ENCODE data around the gene LIPC. TPM values are rescaled to one million over a fixed set of nuclear protein-coding genes. Genes with fewer than 3 reads are reported as not detected.

The LIPC gene
- total RNA-seq, 1 donor from 2014 or later, result not detected

DNA sequence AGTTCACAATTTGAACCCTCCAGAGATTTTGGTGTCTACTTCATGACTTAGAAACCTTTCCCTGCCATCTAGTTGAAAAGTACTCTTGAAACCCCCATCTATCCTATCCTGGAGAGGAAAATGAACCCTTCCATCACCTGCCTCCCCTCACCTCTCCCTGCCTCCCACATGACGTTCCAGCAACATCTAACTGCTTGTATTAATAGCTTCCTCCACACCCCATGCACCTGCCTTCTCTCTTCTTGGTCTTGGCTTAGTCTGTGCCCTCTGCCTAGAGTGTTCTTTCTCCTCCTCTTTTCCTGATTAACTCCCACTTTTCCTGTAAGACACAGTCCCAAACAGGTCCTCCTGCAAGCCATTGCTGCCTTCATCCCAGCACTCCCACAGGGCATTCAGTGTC, 107.8 kb downstream of the LIPC start:
- Mint-ChIP-seq H3K4me1 (ENCODE audit: unreplicated experiment) (no peaks in the 10 kb centered on the region), H3K27ac (ENCODE audit: unreplicated experiment) (no peak overlapping the region), H3K9me3 (ENCODE audit: unreplicated experiment) (no peaks in the 10 kb centered on the region)

DNA sequence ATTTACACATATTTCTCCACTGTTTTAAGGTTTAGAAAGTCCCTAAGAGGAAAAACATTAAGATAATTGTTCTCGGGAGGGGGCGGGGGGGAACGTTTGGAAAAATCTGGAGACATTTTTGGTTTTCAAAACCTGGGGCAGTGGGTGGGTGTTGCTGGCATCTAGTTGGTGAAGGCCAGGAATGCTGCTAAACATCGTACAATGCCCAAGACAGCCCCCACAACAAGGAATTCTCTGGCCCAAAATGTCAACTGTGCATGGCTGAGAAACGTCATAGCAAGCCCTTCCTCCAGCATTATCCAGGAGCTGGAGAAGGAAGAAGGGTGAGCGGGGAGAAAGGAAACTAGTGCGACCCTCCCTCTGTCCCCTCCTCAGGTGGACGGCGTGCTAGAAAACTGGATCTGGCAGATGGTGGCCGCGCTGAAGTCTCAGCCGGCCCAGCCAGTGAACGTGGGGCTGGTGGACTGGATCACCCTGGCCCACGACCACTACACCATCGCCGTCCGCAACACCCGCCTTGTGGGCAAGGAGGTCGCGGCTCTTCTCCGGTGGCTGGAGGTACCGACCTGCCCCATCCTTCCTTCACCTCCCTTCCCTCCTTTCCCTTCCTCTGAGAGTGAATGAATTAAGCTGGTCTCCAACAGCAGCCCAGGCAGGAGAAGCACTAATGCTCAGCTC, 109.8 kb downstream of the LIPC start:
- Mint-ChIP-seq H3K4me1 (ENCODE audit: unreplicated experiment) (no peaks in the 10 kb centered on the region), H3K27ac (ENCODE audit: unreplicated experiment) (no peak overlapping the region), H3K27me3 (ENCODE audit: unreplicated experiment) (peaks cover 4% of the 10 kb centered on the region), H3K9me3 (ENCODE audit: unreplicated experiment) (no peaks in the 10 kb centered on the region), H3K4me3 (ENCODE audit: unreplicated experiment) (no peak overlapping the region), H3K36me3 (ENCODE audit: low read depth, unreplicated experiment) (no peaks in the 10 kb centered on the region)
- TF ChIP-seq, protein P1, sequence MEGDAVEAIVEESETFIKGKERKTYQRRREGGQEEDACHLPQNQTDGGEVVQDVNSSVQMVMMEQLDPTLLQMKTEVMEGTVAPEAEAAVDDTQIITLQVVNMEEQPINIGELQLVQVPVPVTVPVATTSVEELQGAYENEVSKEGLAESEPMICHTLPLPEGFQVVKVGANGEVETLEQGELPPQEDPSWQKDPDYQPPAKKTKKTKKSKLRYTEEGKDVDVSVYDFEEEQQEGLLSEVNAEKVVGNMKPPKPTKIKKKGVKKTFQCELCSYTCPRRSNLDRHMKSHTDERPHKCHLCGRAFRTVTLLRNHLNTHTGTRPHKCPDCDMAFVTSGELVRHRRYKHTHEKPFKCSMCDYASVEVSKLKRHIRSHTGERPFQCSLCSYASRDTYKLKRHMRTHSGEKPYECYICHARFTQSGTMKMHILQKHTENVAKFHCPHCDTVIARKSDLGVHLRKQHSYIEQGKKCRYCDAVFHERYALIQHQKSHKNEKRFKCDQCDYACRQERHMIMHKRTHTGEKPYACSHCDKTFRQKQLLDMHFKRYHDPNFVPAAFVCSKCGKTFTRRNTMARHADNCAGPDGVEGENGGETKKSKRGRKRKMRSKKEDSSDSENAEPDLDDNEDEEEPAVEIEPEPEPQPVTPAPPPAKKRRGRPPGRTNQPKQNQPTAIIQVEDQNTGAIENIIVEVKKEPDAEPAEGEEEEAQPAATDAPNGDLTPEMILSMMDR (IDR thresholded peaks at IDR 0.05; ENCODE audit: unreplicated experiment), result no peak
- no peak for DNase-seq (ENCODE audit: low spot score)

More for the DNA sequence above, 107.8 kb downstream of the LIPC start:
- Mint-ChIP-seq H3K36me3 (ENCODE audit: low read depth, unreplicated experiment) (no peaks in the 10 kb centered on the region), H3K4me3 (ENCODE audit: unreplicated experiment) (no peak overlapping the region), H3K27me3 (ENCODE audit: unreplicated experiment) (peaks cover 6% of the 10 kb centered on the region)
- TF ChIP-seq, protein P1 (IDR thresholded peaks at IDR 0.05; ENCODE audit: unreplicated experiment), result no peak
- DNase-seq (ENCODE audit: low spot score), result no peak

DNA sequence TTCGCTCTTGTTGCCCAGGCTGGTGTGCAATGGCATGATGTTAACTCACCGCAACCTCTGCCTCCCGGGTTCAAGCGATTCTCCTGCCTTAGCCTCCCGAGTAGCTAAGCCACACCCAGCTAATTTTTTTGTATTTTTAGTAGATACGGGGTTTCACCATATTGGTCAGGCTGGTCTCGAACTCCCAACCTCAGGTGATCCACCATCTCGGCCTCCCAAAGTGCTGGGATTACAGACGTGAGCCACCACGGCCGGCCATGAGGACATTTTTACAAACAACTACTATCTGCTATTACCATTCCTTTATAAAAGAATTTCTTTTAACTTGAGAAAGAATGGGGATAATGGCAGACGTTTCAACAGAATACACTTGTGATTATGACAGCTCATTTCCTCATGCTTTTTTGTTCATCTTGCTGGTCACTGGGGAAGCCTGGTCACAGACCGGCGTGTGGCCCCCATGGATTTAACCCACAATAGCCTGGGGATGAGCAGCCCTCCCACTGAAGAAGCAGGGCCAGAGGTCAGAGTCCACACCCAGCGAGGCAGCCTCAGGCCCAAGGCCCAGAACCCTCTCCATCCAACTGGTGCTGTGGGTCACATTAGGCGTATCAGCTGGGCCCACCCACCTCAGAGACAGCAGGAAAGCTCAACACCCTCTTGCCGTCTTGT, 112.0 kb downstream of the LIPC start:
- H3K36me3 Mint-ChIP-seq (ENCODE audit: low read depth, unreplicated experiment), result no peaks in the 10 kb centered on the region
- H3K9me3 Mint-ChIP-seq (ENCODE audit: unreplicated experiment), result no peaks in the 10 kb centered on the region
- no peak overlapping the region for H3K4me3 Mint-ChIP-seq (ENCODE audit: unreplicated experiment)
- TF ChIP-seq, protein P1 (IDR thresholded peaks at IDR 0.05; ENCODE audit: unreplicated experiment), result no peak
- DNase-seq (ENCODE audit: low spot score), result no peak
- H3K27me3 Mint-ChIP-seq (ENCODE audit: unreplicated experiment), result peaks cover 4% of the 10 kb centered on the region
- H3K27ac Mint-ChIP-seq (ENCODE audit: unreplicated experiment), result no peak overlapping the region
- no peaks in the 10 kb centered on the region for H3K4me1 Mint-ChIP-seq (ENCODE audit: unreplicated experiment)

DNA sequence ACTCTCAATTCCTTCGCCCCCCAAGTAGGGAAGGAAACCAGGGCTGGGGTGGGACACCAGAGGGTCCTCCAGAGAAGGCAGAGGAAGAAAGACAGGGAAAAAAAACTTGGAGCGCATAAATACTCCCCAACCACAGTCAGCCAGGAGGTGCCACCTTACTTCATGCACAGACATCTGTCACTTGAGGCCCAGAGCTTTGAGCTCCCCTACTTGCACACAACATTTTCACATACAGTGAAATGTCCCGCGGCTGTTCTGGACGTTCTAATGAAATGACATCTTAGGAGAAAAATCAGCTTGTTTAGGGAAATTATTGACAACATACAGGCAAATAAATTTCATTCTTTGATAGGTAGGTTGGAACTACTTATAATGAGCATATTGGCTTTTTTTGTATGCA, 113.0 kb downstream of the LIPC start:
- no peaks in the 10 kb centered on the region for H3K4me1 Mint-ChIP-seq (ENCODE audit: unreplicated experiment)
- H3K27ac Mint-ChIP-seq (ENCODE audit: unreplicated experiment), result no peak overlapping the region
- H3K4me3 Mint-ChIP-seq (ENCODE audit: unreplicated experiment), result no peak overlapping the region
- peaks cover 4% of the 10 kb centered on the region for H3K27me3 Mint-ChIP-seq (ENCODE audit: unreplicated experiment)
- no peaks in the 10 kb centered on the region for H3K36me3 Mint-ChIP-seq (ENCODE audit: low read depth, unreplicated experiment)
- DNase-seq (ENCODE audit: low spot score), result no peak
- H3K9me3 Mint-ChIP-seq (ENCODE audit: unreplicated experiment), result no peaks in the 10 kb centered on the region
- TF ChIP-seq, protein P1 (IDR thresholded peaks at IDR 0.05; ENCODE audit: unreplicated experiment), result no peak

Data from endothelial cell (in vitro differentiated cells).